Dedifferentiated amniotic fluid mesenchymal stem cell (primary cell): ENCODE data around the gene GABRB3.

ENCODE experiments used
- DNase-seq: peaks from one replicate; pipeline ENCODE4 v3.0.0-alpha.2; 2016; ENCODE audit errors: extremely low spot score

Gene GABRB3

GRCh38 chr15:26676115-26676514 is 96.8 kb downstream of the GABRB3 start:
- DNase-seq = no peak

GRCh38 chr15:26674467-26674866 is 98.4 kb downstream of the GABRB3 start:
- DNase-seq = no peak

- no peak for DNase-seq
Measured at GRCh38 chr15:26673445-26673844, 99.4 kb downstream of the GABRB3 start.

- DNase-seq = no peak
Measured at GRCh38 chr15:26670116-26670515, 102.8 kb downstream of the GABRB3 start.

- no peak for DNase-seq
Measured at GRCh38 chr15:26667222-26667988, 105.5 kb downstream of the GABRB3 start.

- DNase-seq = no peak
Measured at GRCh38 chr15:26665957-26666791, 106.7 kb downstream of the GABRB3 start.

- DNase-seq = no peak
Measured at GRCh38 chr15:26662283-26662682, 110.6 kb downstream of the GABRB3 start.

- DNase-seq = no peak
Measured at GRCh38 chr15:26661748-26662147, 111.1 kb downstream of the GABRB3 start.

- no peak for DNase-seq
Measured at GRCh38 chr15:26661107-26661506, 111.8 kb downstream of the GABRB3 start.

GRCh38 chr15:26660241-26660640 is 112.6 kb downstream of the GABRB3 start:
- no peak for DNase-seq

GRCh38 chr15:26658290-26658689 is 114.6 kb downstream of the GABRB3 start:
- DNase-seq = no peak

- no peak for DNase-seq
Measured at GRCh38 chr15:26656080-26656479, 116.8 kb downstream of the GABRB3 start.

GRCh38 chr15:26651909-26652308 is 121.0 kb downstream of the GABRB3 start:
- DNase-seq = no peak

- DNase-seq = no peak
Measured at GRCh38 chr15:26648676-26649075, 124.2 kb downstream of the GABRB3 start.

- no peak for DNase-seq
Measured at GRCh38 chr15:26644948-26645347, 127.9 kb downstream of the GABRB3 start.

- DNase-seq = no peak
Measured at GRCh38 chr15:26641144-26641543, 131.7 kb downstream of the GABRB3 start.

- no peak for DNase-seq
Measured at GRCh38 chr15:26640601-26641000, 132.3 kb downstream of the GABRB3 start.

- DNase-seq = no peak
Measured at GRCh38 chr15:26639966-26640365, 132.9 kb downstream of the GABRB3 start.

- DNase-seq = no peak
Measured at GRCh38 chr15:26635614-26636013, 137.3 kb downstream of the GABRB3 start.

- no peak for DNase-seq
Measured at GRCh38 chr15:26635105-26635504, 137.8 kb downstream of the GABRB3 start.

GRCh38 chr15:26634319-26634718 is 138.5 kb downstream of the GABRB3 start:
- DNase-seq = no peak

GRCh38 chr15:26632500-26632899 is 140.4 kb downstream of the GABRB3 start:
- DNase-seq = no peak

- no peak for DNase-seq
Measured at GRCh38 chr15:26631894-26632293, 141.0 kb downstream of the GABRB3 start.
